ENCODE measurements around the gene ATPAF1.
"Not testable (repeated sequence)": the region's sequence is repeated elsewhere in the genome, so short reads cannot be mapped to it uniquely, and the experiment has no call there.

ATPAF1 gene

GRCh38 chr1:46699666-46700065, 31.5 kb upstream of the ATPAF1 start:
- Histone ChIP-seq H3K9me3 (ENCODE audit: control extremely low read depth in 1 of 5, control insufficient read depth in 4 of 5, insufficient read depth in 2 of 5, low read depth in 1 of 5, low read length in 4 of 5) (no peaks in the 10 kb centered on the region), H3K27me3 (replicated peaks in 2 of 5; ENCODE audit: control insufficient read depth in 4 of 5, insufficient read depth in 5 of 5, low read length in 4 of 5) (no peaks in the 10 kb centered on the region), H3K36me3 (ENCODE audit: control insufficient read depth in 4 of 4, insufficient read depth in 4 of 4, low read length in 3 of 4) (peaks cover 21 to 65% (median 47%) of the 10 kb centered on the region in 4 experiments), H3K4me3 (ENCODE audit: control insufficient read depth in 1 of 7, extremely low read depth in 1 of 7, insufficient read depth in 4 of 7, low read depth in 2 of 7, low read length in 6 of 7) (no peak overlapping the region), H3K27ac (ENCODE audit: insufficient read depth in 1 of 2, low read depth in 1 of 2, low read length in 2 of 2, poor library complexity in 1 of 2, severe bottlenecking in 2 of 2) (no peak overlapping the region), H3K4me1 (ENCODE audit: control extremely low read depth in 1 of 4, control insufficient read depth in 4 of 4, insufficient read depth in 4 of 4, low read length in 3 of 4) (no peaks in the 10 kb centered on the region)
- peak in 2 of 3 donors; percentile 15 to 19 for DNase-seq
- 67% methylated on average over 2 of the region's 3 CpGs for WGBS (ENCODE audit: insufficient coverage)
- POLR2A ChIA-PET, result no interaction called here
- CTCF ChIA-PET, result no interaction called here

- H3K27ac ChIP-seq (ENCODE audit: insufficient read depth in 1 of 2, low read depth in 1 of 2, low read length in 2 of 2, poor library complexity in 1 of 2, severe bottlenecking in 2 of 2), result no peak overlapping the region
- POLR2A ChIA-PET, result no interaction called here
- peaks cover 18 to 58% (median 39%) of the 10 kb centered on the region in 4 experiments for H3K36me3 ChIP-seq (ENCODE audit: control insufficient read depth in 4 of 4, insufficient read depth in 4 of 4, low read length in 3 of 4)
- no peaks in the 10 kb centered on the region for H3K9me3 ChIP-seq (ENCODE audit: control extremely low read depth in 1 of 5, control insufficient read depth in 4 of 5, insufficient read depth in 2 of 5, low read depth in 1 of 5, low read length in 4 of 5)
- H3K27me3 ChIP-seq (replicated peaks in 2 of 5; ENCODE audit: control insufficient read depth in 4 of 5, insufficient read depth in 5 of 5, low read length in 4 of 5), result no peaks in the 10 kb centered on the region
- CTCF ChIA-PET, result interaction anchor here (1.3 kb wide), 1 partner anchor 11 kb away, joined by 4 read pairs; no protein-coding TSS in a partner anchor
- no peaks in the 10 kb centered on the region for H3K4me1 ChIP-seq (ENCODE audit: control extremely low read depth in 1 of 4, control insufficient read depth in 4 of 4, insufficient read depth in 4 of 4, low read length in 3 of 4)
- no peak overlapping the region for H3K4me3 ChIP-seq (ENCODE audit: control insufficient read depth in 1 of 7, extremely low read depth in 1 of 7, insufficient read depth in 4 of 7, low read depth in 2 of 7, low read length in 6 of 7)
- 100% methylated on average over 1 of the region's 2 CpGs for WGBS (ENCODE audit: insufficient coverage)
- no peak for DNase-seq
Measured at GRCh38 chr1:46697053-46697452, 28.9 kb upstream of the ATPAF1 start.

- H3K4me3 ChIP-seq (ENCODE audit: control insufficient read depth in 1 of 7, extremely low read depth in 1 of 7, insufficient read depth in 4 of 7, low read depth in 2 of 7, low read length in 6 of 7); DNase-seq; H3K27me3 ChIP-seq (replicated peaks in 2 of 5; ENCODE audit: control insufficient read depth in 4 of 5, insufficient read depth in 5 of 5, low read length in 4 of 5); POLR2A ChIA-PET; H3K9me3 ChIP-seq (ENCODE audit: control extremely low read depth in 1 of 5, control insufficient read depth in 4 of 5, insufficient read depth in 2 of 5, low read depth in 1 of 5, low read length in 4 of 5); CTCF ChIA-PET; H3K27ac ChIP-seq (ENCODE audit: insufficient read depth in 1 of 2, low read depth in 1 of 2, low read length in 2 of 2, poor library complexity in 1 of 2, severe bottlenecking in 2 of 2): not testable (repeated sequence)
- Histone ChIP-seq H3K4me1 (ENCODE audit: control extremely low read depth in 1 of 4, control insufficient read depth in 4 of 4, insufficient read depth in 4 of 4, low read length in 3 of 4) (peaks cover 0 to 15% (median 2%) of the 10 kb centered on the region in 4 experiments), H3K36me3 (ENCODE audit: control insufficient read depth in 4 of 4, insufficient read depth in 4 of 4, low read length in 3 of 4) (peaks cover 21 to 74% (median 49%) of the 10 kb centered on the region in 4 experiments)
- 80% methylated on average over 1 of the region's 4 CpGs for WGBS (ENCODE audit: insufficient coverage)
Measured at GRCh38 chr1:46694676-46695075, 26.5 kb upstream of the ATPAF1 start.

- Histone ChIP-seq H3K9me3 (ENCODE audit: control extremely low read depth in 1 of 5, control insufficient read depth in 4 of 5, insufficient read depth in 2 of 5, low read depth in 1 of 5, low read length in 4 of 5) (no peaks in the 10 kb centered on the region), H3K4me1 (ENCODE audit: control extremely low read depth in 1 of 4, control insufficient read depth in 4 of 4, insufficient read depth in 4 of 4, low read length in 3 of 4) (peaks cover 0 to 31% (median 9%) of the 10 kb centered on the region in 4 experiments), H3K36me3 (ENCODE audit: control insufficient read depth in 4 of 4, insufficient read depth in 4 of 4, low read length in 3 of 4) (peaks cover 24 to 83% (median 54%) of the 10 kb centered on the region in 4 experiments), H3K27me3 (replicated peaks in 2 of 5; ENCODE audit: control insufficient read depth in 4 of 5, insufficient read depth in 5 of 5, low read length in 4 of 5) (no peaks in the 10 kb centered on the region), H3K27ac (ENCODE audit: insufficient read depth in 1 of 2, low read depth in 1 of 2, low read length in 2 of 2, poor library complexity in 1 of 2, severe bottlenecking in 2 of 2) (no peak overlapping the region), H3K4me3 (ENCODE audit: control insufficient read depth in 1 of 7, extremely low read depth in 1 of 7, insufficient read depth in 4 of 7, low read depth in 2 of 7, low read length in 6 of 7) (no peak overlapping the region)
- DNase-seq, result no peak
- CTCF ChIA-PET, result interaction anchor here (0.7 kb wide), 1 partner anchor 42 kb away, joined by 3 read pairs; no protein-coding TSS in a partner anchor
- POLR2A ChIA-PET, result interaction anchor here (0.5 kb wide), 1 partner anchor 11 kb away, joined by 3 read pairs; no protein-coding TSS in a partner anchor
- 100% methylated on average over 1 of the region's 3 CpGs for WGBS (ENCODE audit: insufficient coverage)
Measured at GRCh38 chr1:46692811-46693770, 24.9 kb upstream of the ATPAF1 start.

- H3K27ac ChIP-seq (ENCODE audit: insufficient read depth in 1 of 2, low read depth in 1 of 2, low read length in 2 of 2, poor library complexity in 1 of 2, severe bottlenecking in 2 of 2), result no peak overlapping the region
- H3K27me3 ChIP-seq (replicated peaks in 2 of 5; ENCODE audit: control insufficient read depth in 4 of 5, insufficient read depth in 5 of 5, low read length in 4 of 5), result no peaks in the 10 kb centered on the region
- peaks cover 24 to 82% (median 51%) of the 10 kb centered on the region in 4 experiments for H3K36me3 ChIP-seq (ENCODE audit: control insufficient read depth in 4 of 4, insufficient read depth in 4 of 4, low read length in 3 of 4)
- no peak for DNase-seq
- no peaks in the 10 kb centered on the region for H3K9me3 ChIP-seq (ENCODE audit: control extremely low read depth in 1 of 5, control insufficient read depth in 4 of 5, insufficient read depth in 2 of 5, low read depth in 1 of 5, low read length in 4 of 5)
- H3K4me1 ChIP-seq (ENCODE audit: control extremely low read depth in 1 of 4, control insufficient read depth in 4 of 4, insufficient read depth in 4 of 4, low read length in 3 of 4), result peaks cover 4 to 40% (median 17%) of the 10 kb centered on the region in 4 experiments
- 94% methylated on average over 2 of the region's 6 CpGs for WGBS (ENCODE audit: insufficient coverage)
- ChIA-PET CTCF (no interaction called here), POLR2A (no interaction called here)
- no peak overlapping the region for H3K4me3 ChIP-seq (ENCODE audit: control insufficient read depth in 1 of 7, extremely low read depth in 1 of 7, insufficient read depth in 4 of 7, low read depth in 2 of 7, low read length in 6 of 7)
Measured at GRCh38 chr1:46691997-46692790, 24.0 kb upstream of the ATPAF1 start.

- Histone ChIP-seq H3K27me3 (replicated peaks in 2 of 5; ENCODE audit: control insufficient read depth in 4 of 5, insufficient read depth in 5 of 5, low read length in 4 of 5) (no peaks in the 10 kb centered on the region), H3K27ac (ENCODE audit: insufficient read depth in 1 of 2, low read depth in 1 of 2, low read length in 2 of 2, poor library complexity in 1 of 2, severe bottlenecking in 2 of 2) (no peak overlapping the region), H3K9me3 (ENCODE audit: control extremely low read depth in 1 of 5, control insufficient read depth in 4 of 5, insufficient read depth in 2 of 5, low read depth in 1 of 5, low read length in 4 of 5) (no peaks in the 10 kb centered on the region), H3K36me3 (ENCODE audit: control insufficient read depth in 4 of 4, insufficient read depth in 4 of 4, low read length in 3 of 4) (peaks cover 17 to 81% (median 43%) of the 10 kb centered on the region in 4 experiments), H3K4me1 (ENCODE audit: control extremely low read depth in 1 of 4, control insufficient read depth in 4 of 4, insufficient read depth in 4 of 4, low read length in 3 of 4) (peaks cover 4 to 52% (median 21%) of the 10 kb centered on the region in 4 experiments), H3K4me3 (ENCODE audit: control insufficient read depth in 1 of 7, extremely low read depth in 1 of 7, insufficient read depth in 4 of 7, low read depth in 2 of 7, low read length in 6 of 7) (no peak overlapping the region)
- CTCF ChIA-PET, result interaction anchor here (0.6 kb wide), 1 partner anchor 23 kb away, joined by 3 read pairs; no protein-coding TSS in a partner anchor
- no peak for DNase-seq
- WGBS (ENCODE audit: insufficient coverage), result no CpG with 5 or more reads among the region's 2 CpGs
- POLR2A ChIA-PET, result no interaction called here
Measured at GRCh38 chr1:46690931-46691421, 22.8 kb upstream of the ATPAF1 start.
